ENCODE results near the gene PERP.

Gene PERP

DNA sequence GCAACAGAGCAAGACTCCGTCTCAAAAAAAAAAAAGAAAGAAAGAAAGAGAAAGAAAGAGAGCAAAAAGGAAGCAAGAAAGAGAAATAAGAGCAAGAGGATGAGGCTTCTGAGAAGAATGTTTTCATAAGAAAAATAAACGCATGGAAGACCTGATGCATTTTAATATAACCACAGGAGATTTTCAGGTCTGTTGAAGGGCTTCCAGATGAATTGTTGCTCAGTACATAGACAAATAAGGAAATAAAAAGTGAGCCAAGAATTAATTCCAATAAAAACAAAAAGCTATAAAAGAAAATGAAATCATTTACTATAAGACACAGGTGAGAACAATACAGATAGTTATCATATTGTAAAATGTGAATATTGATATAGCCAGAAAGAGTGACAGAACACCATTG is 43.5 kb downstream of the PERP start:
- DNase-seq = no peak

DNA sequence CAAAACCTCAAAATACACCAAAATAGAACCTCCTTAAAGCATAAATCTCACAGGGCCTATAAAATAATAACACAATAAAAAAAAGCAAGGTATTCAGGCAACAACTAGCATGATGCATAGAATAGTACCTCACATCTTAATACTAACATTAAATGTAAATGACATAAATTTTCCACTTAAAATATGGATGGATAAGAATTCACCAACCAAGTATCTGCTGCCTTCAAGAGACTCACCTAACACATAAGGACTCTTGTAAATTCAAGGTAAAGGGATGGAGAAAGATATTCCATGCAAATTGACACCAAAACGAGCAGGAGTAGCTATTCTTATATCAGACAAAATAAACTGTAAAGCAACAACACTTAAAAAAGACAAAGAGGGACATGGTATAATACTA is 52.2 kb downstream of the PERP start:
- no peak for DNase-seq

DNA sequence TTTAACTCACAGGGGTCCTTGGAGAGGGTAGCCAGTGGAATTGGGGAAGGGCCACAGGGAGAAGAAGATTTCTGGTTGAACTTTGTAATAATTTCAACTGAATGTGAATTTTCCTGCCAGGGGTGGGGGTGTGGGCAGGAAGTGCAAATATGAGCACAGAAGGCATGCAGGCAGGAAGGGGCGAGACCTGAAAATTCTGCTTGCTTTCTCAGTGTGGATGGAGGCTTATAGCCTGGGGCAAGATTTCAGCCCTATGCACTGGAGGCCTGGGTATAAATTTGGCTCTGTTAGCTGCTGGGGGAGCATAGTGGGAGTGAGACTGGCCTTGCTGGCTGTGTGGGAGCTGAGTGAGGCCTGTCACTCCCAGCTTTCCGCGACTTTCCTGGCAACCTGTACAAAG is 54.4 kb downstream of the PERP start:
- DNase-seq = no peak

DNA sequence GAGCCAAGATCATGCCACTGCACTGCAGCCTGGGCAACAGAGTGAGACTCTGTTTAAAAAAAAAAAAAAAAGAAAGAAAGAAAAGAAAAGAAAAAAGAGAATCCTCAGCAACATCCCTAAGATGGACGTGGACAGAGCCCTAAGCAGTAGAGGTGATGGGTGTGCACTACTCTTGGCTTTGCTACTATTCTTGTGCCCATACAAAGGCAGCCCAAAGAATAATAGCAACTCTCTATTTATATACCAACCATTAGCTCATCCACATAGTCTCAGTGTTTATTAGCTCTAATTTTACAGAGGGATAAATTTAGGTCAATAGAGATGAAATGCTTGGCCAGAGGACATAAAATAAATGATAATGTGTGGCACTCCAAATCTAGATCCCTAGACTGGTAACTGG is 62.2 kb downstream of the PERP start:
- DNase-seq = no peak

DNA sequence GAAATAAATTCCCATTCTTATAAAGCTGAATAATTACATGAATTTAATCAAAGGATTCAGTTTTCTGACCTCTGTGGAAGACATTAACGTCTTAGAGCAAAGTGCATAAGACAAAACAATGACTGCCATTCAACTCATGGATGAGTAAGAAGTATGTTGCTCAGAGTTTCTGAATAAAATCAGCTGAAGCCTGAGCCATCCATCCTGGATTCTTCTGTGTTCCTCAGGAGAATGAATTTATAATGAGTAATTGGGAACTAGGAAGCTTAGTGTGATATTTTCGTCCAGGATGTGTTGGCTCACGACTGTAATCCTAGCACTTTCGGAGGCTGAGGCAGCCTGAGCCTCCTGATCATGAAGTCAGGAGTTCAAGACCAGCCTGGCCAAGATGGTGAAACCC is 62.8 kb downstream of the PERP start:
- no peak for DNase-seq
